OCI-LY3 (cell line): Measurements from ENCODE around the gene CYBB.

Source experiments
- H2AFZ ChIP-seq: fragments of 200-600, 300-600 bp; shearing (Covaris generic); 2 replicates; pipeline ENCODE4 v1.6.0; 2014; ENCODE audit warnings: antibody characterized with exemption, low read depth, low read length
- H3K27ac ChIP-seq: fragments of 200-600, 300-600 bp; sonication (generic); 2 replicates; pipeline ENCODE4 v1.5.1; 2014; ENCODE audit warnings: mild to moderate bottlenecking, low read length, moderate library complexity, mixed read lengths
- H3K27me3 ChIP-seq: fragments of 200-600, 300-600 bp; sonication (generic); 2 replicates; pipeline ENCODE4 v1.6.1; 2014; ENCODE audit warnings: low read depth, low read length, mixed read lengths
- H3K36me3 ChIP-seq: fragments of 200-600, 300-600 bp; sonication (generic); replicated peaks from 2 replicates; pipeline ENCODE3; 2014; ENCODE audit warnings: low read depth, low read length, mixed read lengths
- H3K4me1 ChIP-seq: fragments of 300-600, 200-600 bp; sonication (generic); 2 replicates; pipeline ENCODE4 v1.6.1; 2014; ENCODE audit warnings: low read length, mixed read lengths
- H3K4me2 ChIP-seq: fragments of 200-600, 300-600 bp; sonication (generic); 2 replicates; pipeline ENCODE4 v1.6.1; 2014; ENCODE audit warnings: low read length, mixed read lengths
- H3K4me3 ChIP-seq: fragments of 300-600, 200-600 bp; sonication (generic); 2 replicates; pipeline ENCODE4 v1.5.1; 2014; ENCODE audit warnings: antibody characterized with exemption, mild to moderate bottlenecking, low read length, moderate library complexity
- H3K79me2 ChIP-seq: fragments of 300-600, 200-600 bp; shearing (Covaris generic); 2 replicates; pipeline ENCODE4 v1.6.1; 2014; ENCODE audit warnings: mild to moderate bottlenecking, low read length, mixed read lengths
- H3K9ac ChIP-seq: fragments of 300-600, 200-600 bp; shearing (Covaris generic); 2 replicates; pipeline ENCODE4 v1.6.0; 2014; ENCODE audit warnings: mild to moderate bottlenecking, low read length, moderate library complexity
- H3K9me3 ChIP-seq: fragments of 200-600, 300-600 bp; shearing (Covaris generic); 2 replicates; pipeline ENCODE4 v1.6.1; 2014; ENCODE audit warnings: low read length, mixed read lengths; ENCODE audit not compliant: insufficient read depth
- H4K20me1 ChIP-seq: fragments of 200-600, 300-600 bp; sonication (generic); 2 replicates; pipeline ENCODE4 v1.6.1; 2016; ENCODE audit warnings: low read length, mixed read lengths; ENCODE audit not compliant: insufficient read depth
- CTCF ChIP-seq: fragments of 200-600, 300-600 bp; sonication (generic); IDR thresholded peaks from 2 replicates; pipeline ENCODE4 v1.5.1; 2014; ENCODE audit warnings: antibody characterized with exemption, low read length, low read depth
- EZH2phosphoT487 ChIP-seq: fragments of 200-600 bp; shearing (Covaris generic); IDR thresholded peaks from 2 replicates; pipeline ENCODE4 v1.6.1; 2018; ENCODE audit warnings: antibody characterized with exemption, mixed run types, low read depth

The CYBB gene

GRCh38 chrX:37817176-37817575, 37.3 kb downstream of the CYBB start:
- Histone ChIP-seq H3K27ac (peak overlapping the region; percentile 98), H3K9ac (peak overlapping the region; percentile 63), H3K79me2 (no peaks in the 10 kb centered on the region), H3K4me1 (peaks cover 86% of the 10 kb centered on the region), H3K4me3 (peak overlapping the region; percentile 40), H3K36me3 (no peaks in the 10 kb centered on the region), H3K9me3 (no peaks in the 10 kb centered on the region), H4K20me1 (no peaks in the 10 kb centered on the region), H3K4me2 (peak overlapping the region; percentile 70), H3K27me3 (no peaks in the 10 kb centered on the region), H2AFZ (no peak overlapping the region)
- no peak for TF ChIP-seq EZH2phosphoT487
- TF ChIP-seq CTCF, result no peak

GRCh38 chrX:37817579-37817978, 37.7 kb downstream of the CYBB start:
- Histone ChIP-seq H3K9ac (peak overlapping the region; percentile 63), H2AFZ (no peak overlapping the region)

GRCh38 chrX:37818031-37818430, 38.2 kb downstream of the CYBB start:
- peak overlapping the region; percentile 58 for H3K4me3 ChIP-seq

More at GRCh38 chrX:37817579-37817978, 37.7 kb downstream of the CYBB start:
- H3K4me1 ChIP-seq, result peaks cover 86% of the 10 kb centered on the region
- peak overlapping the region; percentile 70 for H3K4me2 ChIP-seq
- H3K79me2 ChIP-seq, result no peaks in the 10 kb centered on the region
- no peaks in the 10 kb centered on the region for H4K20me1 ChIP-seq
- H3K4me3 ChIP-seq, result peak overlapping the region; percentile 40
- no peak for TF ChIP-seq CTCF
- no peak for TF ChIP-seq EZH2phosphoT487
- peak overlapping the region; percentile 98 for H3K27ac ChIP-seq
- no peaks in the 10 kb centered on the region for H3K36me3 ChIP-seq
- no peaks in the 10 kb centered on the region for H3K9me3 ChIP-seq
- H3K27me3 ChIP-seq, result no peaks in the 10 kb centered on the region

GRCh38 chrX:37820646-37821045, 40.8 kb downstream of the CYBB start:
- H4K20me1 ChIP-seq, result no peaks in the 10 kb centered on the region
- H3K27ac ChIP-seq, result peak overlapping the region; percentile 44
- H3K4me1 ChIP-seq, result peaks cover 80% of the 10 kb centered on the region
- H3K4me2 ChIP-seq, result peak overlapping the region; percentile 7; the same call in 1 of the 2 replicates
- TF ChIP-seq EZH2phosphoT487 (no peak), CTCF (no peak)
- H3K4me3 ChIP-seq, result no peak overlapping the region
- H3K27me3 ChIP-seq, result no peaks in the 10 kb centered on the region
- H3K9me3 ChIP-seq, result no peaks in the 10 kb centered on the region
- no peak overlapping the region for H3K9ac ChIP-seq
- no peaks in the 10 kb centered on the region for H3K79me2 ChIP-seq
- no peak overlapping the region for H2AFZ ChIP-seq
- no peaks in the 10 kb centered on the region for H3K36me3 ChIP-seq

More at GRCh38 chrX:37818031-37818430, 38.2 kb downstream of the CYBB start:
- Histone ChIP-seq H4K20me1 (no peaks in the 10 kb centered on the region), H3K4me1 (peaks cover 86% of the 10 kb centered on the region), H3K36me3 (no peaks in the 10 kb centered on the region), H3K27me3 (no peaks in the 10 kb centered on the region), H3K9me3 (no peaks in the 10 kb centered on the region), H3K9ac (peak overlapping the region; percentile 63), H3K27ac (peak overlapping the region; percentile 98), H3K79me2 (no peaks in the 10 kb centered on the region), H3K4me2 (peak overlapping the region; percentile 70), H2AFZ (no peak overlapping the region)
- TF ChIP-seq EZH2phosphoT487 (no peak), CTCF (no peak)
